Heart left ventricle (tissue), 16 donors: ENCODE data around the gene DNAL1. TPM values are rescaled to one million over a fixed set of nuclear protein-coding genes. Genes with fewer than 3 reads are reported as not detected.
"Not testable (repeated sequence)": the region's sequence is repeated elsewhere in the genome, so short reads cannot be mapped to it uniquely, and the experiment has no call there.

Experiments
- ATAC-seq, 4 donors: fragments of 200-7000 bp; cut with Tn5 transposase; one replicate each; pipeline ENCODE4 v1.9.1; 2020 to 2022; ENCODE audit warnings: moderate library complexity in 4 of 4, mild to moderate bottlenecking in 3 of 4, moderate number of reproducible peaks in 1 of 4
- DNase-seq, 5 donors: peaks; one replicate each; pipeline ENCODE4 v3.0.0-alpha.2; 2020
- H3K27ac ChIP-seq, 12 donors: fragments of 200-600 bp; sonication (generic) in 4 of 12; one replicate each; pipeline versions ENCODE4 v1.5.0 to v1.8.0; 2016 to 2022; ENCODE audit warnings: mild to moderate bottlenecking in 2 of 12
- H3K27me3 ChIP-seq, 9 donors: fragments of 200-600 bp; sonication (generic) in 2 of 9; one replicate each; pipeline versions ENCODE4 v1.5.1 to v1.8.0; 2016 to 2022; ENCODE audit warnings: mild to moderate bottlenecking in 3 of 9
- H3K36me3 ChIP-seq, 9 donors: fragments of 200-600 bp; sonication (generic) in 2 of 9; one replicate each; pipeline versions ENCODE4 v1.5.0 to v1.8.0; 2018 to 2022; ENCODE audit warnings: mild to moderate bottlenecking in 2 of 9
- H3K4me1 ChIP-seq, 12 donors: fragments of 200-600 bp; sonication (generic) in 4 of 12; one replicate each; pipeline versions ENCODE4 v1.5.0 to v1.8.0; 2016 to 2022; ENCODE audit warnings: mild to moderate bottlenecking in 3 of 12
- H3K4me3 ChIP-seq, 12 donors: fragments of 200-600 bp; sonication (generic) in 4 of 12; one replicate each; pipeline versions ENCODE4 v1.5.0 to v1.8.0; 2017 to 2022; ENCODE audit warnings: mild to moderate bottlenecking in 9 of 12, moderate library complexity in 4 of 12
- H3K9me3 ChIP-seq, 12 donors: fragments of 200-600 bp; sonication (generic) in 4 of 12; one replicate each; pipeline versions ENCODE4 v1.5.0 to v1.8.0; 2016 to 2022; ENCODE audit warnings: mild to moderate bottlenecking in 1 of 12
- POLR2A ChIP-seq, 2 donors: fragments of 450-650 bp; IDR thresholded peaks; one replicate each; pipeline ENCODE4 v1.6.1; 2017; ENCODE audit warnings: antibody characterized with exemption in 2 of 2, mild to moderate bottlenecking in 2 of 2, moderate library complexity in 2 of 2
- WGBS, 4 donors: extraction: QIAGEN DNeasy Blood & Tissue Kit in 2 of 4; methylation state at CpG; one replicate each; pipeline versions ENCODE4 v1.1.5 to v1.1.7; 2013 to 2018; 5-methylcytosine and 5-hydroxymethylcytosine counted together
- intact Hi-C, 10 donors: fragments of 100-400 bp; cut with DNase I; formaldehyde crosslinking; loops; one replicate each; pipeline versions ENCODE4 v1.11.1 to v1.14.2; 2022
- polyA plus RNA-seq, 2 donors: library from polyadenylated mRNA; stranded (reverse); fragments of 200-250 nt; gene quantifications; one replicate each; pipeline ENCODE4 v1.2.3, GENCODE V29; 2013
- total RNA-seq, 9 donors: library from RNA; depleted of rRNA in 2 of 9; stranded (reverse); fragments of >200 nt in 2 of 9; fragmentation: NEBNext Ultra II Directional in 3 of 9; extraction: Animal tissue kit (Norgen Biotek cat#: 25700) in 3 of 9; gene quantifications; one replicate each; pipeline versions ENCODE4 v1.1.0 to v1.2.4, GENCODE V29; 2016 to 2023
- TF ChIP-seq, protein P1 (sequence below), 12 donors: fragments of 200-600 bp; sonication (generic) in 4 of 12; IDR thresholded peaks; one replicate each; pipeline versions ENCODE4 v1.5.0 to v1.8.0; 2018 to 2022; ENCODE audit warnings: antibody characterized with exemption in 12 of 12, mild to moderate bottlenecking in 5 of 12
- donor health status: ischemic (EF 13 %, LVEDD 7.1; RV severe dilation, severe dysfunction).
- donor health status: healthy with polysubstance abuse.
- donor health status: DM: no; HTN: yes; CAD: no.
- donor health status: DM: no; HTN: no; CAD: no.
- donor health status: ischemic (EF 25% LVEDD 6.9; RV normal size, moderate dysfunction).
- donor health status: ischemic (EF 25% LVEDD 5.7; RV mildly dilated, moderate dysfunction).
- donor health status: healthy.
- donor health status: DM: yes; HTN: yes; CAD: no.
- donor health status: ischemic (EF 35%, LVEDD 5.7; RV mildly dilated, moderate dysfunction).
- donor health status: nonischemic (EF 11% LVEDD 7.7; RV severe dilation, severe dysfunction).
- donor health status: DM: yes; HTN: yes; CAD: no.
- donor health status: PGD.
- donor health status: ischemic (EF 29% LVEDD 5.4; RV normal size, mild dysfunction).
- donor health status: nonischemic (EF 23%, LVEDD 6.1; RV moderate dilation, normal function).

Gene DNAL1
- total and polyA plus RNA-seq, 11 donors, result 5.2 to 24.5 (median 13.3) TPM

DNA sequence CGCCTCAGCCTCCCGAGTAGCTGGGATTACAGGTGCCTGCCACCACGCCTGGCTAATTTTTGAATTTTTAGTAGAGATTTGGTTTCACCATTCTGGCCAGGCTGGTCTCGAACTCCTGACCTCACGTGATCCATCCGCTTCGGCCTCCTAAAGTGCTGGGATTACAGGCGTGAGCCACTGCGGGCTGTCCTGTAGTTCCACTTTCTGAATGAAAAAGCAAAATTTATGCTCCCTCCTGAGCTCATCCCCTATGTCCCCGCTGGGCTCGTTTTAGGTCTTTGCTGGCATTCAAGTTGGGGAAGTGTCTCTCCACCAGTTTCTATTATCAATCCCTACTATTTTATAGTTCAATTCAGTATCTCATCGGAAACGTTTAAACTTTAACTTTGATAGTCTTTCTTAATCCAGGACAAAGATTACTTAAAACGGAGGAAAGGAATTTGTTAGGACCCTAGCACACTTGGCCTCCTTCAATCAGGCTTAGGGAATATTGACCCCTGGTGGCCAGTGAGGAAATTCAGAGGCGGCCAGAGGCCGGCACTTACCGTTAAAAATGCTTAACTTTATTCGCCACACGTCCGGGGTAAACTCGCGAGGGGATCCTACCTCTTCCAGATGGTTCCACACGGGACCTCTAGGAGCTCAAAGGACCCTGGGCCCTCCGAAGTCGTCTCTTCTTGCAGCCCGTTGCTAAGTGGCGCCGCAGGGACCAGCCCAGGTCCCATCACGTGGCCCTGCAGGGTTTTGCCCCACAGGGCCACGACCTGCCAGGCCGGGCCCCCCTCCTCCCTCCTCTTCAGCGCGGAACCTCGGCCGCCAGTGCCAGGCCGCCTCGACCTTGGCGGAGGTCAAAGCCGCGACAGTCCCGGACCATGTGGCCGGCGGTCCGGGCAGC is 11.4 kb upstream of the DNAL1 start:
- TF ChIP-seq POLR2A (IDR thresholded peaks at IDR 0.05), result no peak
- TF ChIP-seq, protein P1, sequence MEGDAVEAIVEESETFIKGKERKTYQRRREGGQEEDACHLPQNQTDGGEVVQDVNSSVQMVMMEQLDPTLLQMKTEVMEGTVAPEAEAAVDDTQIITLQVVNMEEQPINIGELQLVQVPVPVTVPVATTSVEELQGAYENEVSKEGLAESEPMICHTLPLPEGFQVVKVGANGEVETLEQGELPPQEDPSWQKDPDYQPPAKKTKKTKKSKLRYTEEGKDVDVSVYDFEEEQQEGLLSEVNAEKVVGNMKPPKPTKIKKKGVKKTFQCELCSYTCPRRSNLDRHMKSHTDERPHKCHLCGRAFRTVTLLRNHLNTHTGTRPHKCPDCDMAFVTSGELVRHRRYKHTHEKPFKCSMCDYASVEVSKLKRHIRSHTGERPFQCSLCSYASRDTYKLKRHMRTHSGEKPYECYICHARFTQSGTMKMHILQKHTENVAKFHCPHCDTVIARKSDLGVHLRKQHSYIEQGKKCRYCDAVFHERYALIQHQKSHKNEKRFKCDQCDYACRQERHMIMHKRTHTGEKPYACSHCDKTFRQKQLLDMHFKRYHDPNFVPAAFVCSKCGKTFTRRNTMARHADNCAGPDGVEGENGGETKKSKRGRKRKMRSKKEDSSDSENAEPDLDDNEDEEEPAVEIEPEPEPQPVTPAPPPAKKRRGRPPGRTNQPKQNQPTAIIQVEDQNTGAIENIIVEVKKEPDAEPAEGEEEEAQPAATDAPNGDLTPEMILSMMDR (IDR thresholded peaks at IDR 0.05), result peak; percentile 75 to 94 (median 88)
- H3K4me3 ChIP-seq, result peak overlapping the region; percentile 43 to 71 (median 62)
- H3K9me3 ChIP-seq, result no peaks in the 10 kb centered on the region
- ATAC-seq (peak; percentile 78 to 92 (median 90)), DNase-seq (peak in 4 of 5 donors; percentile 47 to 74 (median 56))
- peak overlapping the region in 11 of 12 donors; percentile 18 to 81 (median 70) for H3K27ac ChIP-seq
- 17 to 30% (median 20%) methylated on average over 28 to 44 of the region's 44 CpGs for WGBS, 4 donors
- H3K36me3 ChIP-seq, result no peaks in the 10 kb centered on the region
- peaks cover 0 to 8% (median 0%) of the 10 kb centered on the region in 9 donors for H3K27me3 ChIP-seq
- peaks cover 0 to 19% (median 5%) of the 10 kb centered on the region in 12 donors for H3K4me1 ChIP-seq
- intact Hi-C loops, result loop anchor here (1.0 to 5.0 kb wide), 4 partner anchors 125 to 141 kb away; partner anchors contain the start of gene RIOX1 (in 1 of the 10)

GRCh38 chr14:73634011-73634833 is 10.6 kb upstream of the DNAL1 start:
- H3K4me3 ChIP-seq, result peak overlapping the region; percentile 43 to 71 (median 62)
- peak; percentile 19 to 78 (median 40) for DNase-seq
- WGBS, 4 donors, result 12 to 23% (median 14%) methylated on average over 34 to 53 of the region's 53 CpGs
- peak; percentile 57 to 83 (median 80) for ATAC-seq
- intact Hi-C loops, result loop anchor here in 5 of 10 donors (5.0 kb wide), 2 partner anchors 127 to 142 kb away; partner anchors contain the start of gene RIOX1 (in 1 of the 5)
- H3K27ac ChIP-seq, result peak overlapping the region in 11 of 12 donors; percentile 18 to 81 (median 70)
- no peaks in the 10 kb centered on the region for H3K9me3 ChIP-seq
- H3K4me1 ChIP-seq, result peaks cover 0 to 19% (median 5%) of the 10 kb centered on the region in 12 donors
- H3K27me3 ChIP-seq, result peaks cover 0 to 8% (median 0%) of the 10 kb centered on the region in 9 donors
- H3K36me3 ChIP-seq, result no peaks in the 10 kb centered on the region
- TF ChIP-seq, protein P1 (IDR thresholded peaks at IDR 0.05), result peak in 7 of 12 donors; percentile 20 to 52 (median 30)
- no peak for TF ChIP-seq POLR2A (IDR thresholded peaks at IDR 0.05)

DNA sequence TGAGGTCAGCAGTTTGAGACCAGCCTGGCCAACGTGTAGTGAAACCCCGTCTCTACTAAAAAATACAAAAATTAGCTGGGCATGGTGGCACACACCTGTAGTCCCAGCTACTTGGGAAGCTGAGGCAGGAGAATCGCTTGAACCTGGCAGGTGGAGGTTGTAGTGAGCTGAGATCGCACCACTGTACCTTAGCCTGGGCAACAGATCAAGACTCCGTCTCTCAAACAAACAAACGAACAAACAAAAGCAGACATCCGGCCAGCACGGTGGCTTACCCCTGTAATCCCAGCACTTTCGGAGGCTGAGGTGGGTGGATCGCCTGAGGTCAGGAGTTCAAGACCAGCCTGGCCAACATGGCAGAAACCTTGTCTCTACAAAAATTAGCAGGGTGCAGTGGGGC is 8.4 kb upstream of the DNAL1 start:
- ATAC-seq, intact Hi-C loops, H3K4me3 ChIP-seq, H3K27ac ChIP-seq, H3K27me3 ChIP-seq, H3K36me3 ChIP-seq, DNase-seq, H3K9me3 ChIP-seq: not testable (repeated sequence)
- peaks cover 0 to 19% (median 5%) of the 10 kb centered on the region in 12 donors for H3K4me1 ChIP-seq
- 81 to 90% (median 83%) methylated on average over 10 of the region's 10 CpGs for WGBS, 4 donors

DNA sequence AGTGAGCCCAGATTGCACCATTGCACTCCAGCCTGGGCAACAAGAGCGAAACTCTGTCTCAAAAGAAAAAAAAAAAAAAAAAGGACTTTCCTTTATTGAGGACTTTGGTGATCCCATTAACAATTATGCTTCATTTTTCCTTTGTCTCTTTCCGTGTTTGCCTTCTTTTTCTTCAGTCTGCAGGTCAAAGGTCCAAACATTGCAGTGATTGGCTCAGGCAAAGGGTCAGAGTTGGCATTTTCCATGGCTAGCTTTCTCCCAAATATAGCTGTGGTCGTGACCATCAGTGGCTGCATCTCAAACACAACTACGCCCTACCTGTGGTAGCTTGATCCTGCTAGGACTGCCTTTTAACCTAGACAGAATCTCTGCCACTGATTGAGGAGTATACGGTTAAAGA is 7.0 kb upstream of the DNAL1 start:
- H3K27me3 ChIP-seq, result peaks cover 0 to 8% (median 0%) of the 10 kb centered on the region in 9 donors
- TF ChIP-seq, protein P1 (IDR thresholded peaks at IDR 0.05), result no peak
- TF ChIP-seq POLR2A (IDR thresholded peaks at IDR 0.05), result no peak
- 79 to 87% (median 83%) methylated on average over 5 of the region's 5 CpGs for WGBS, 4 donors
- intact Hi-C loops, result no loop called here
- no peaks in the 10 kb centered on the region for H3K36me3 ChIP-seq
- DNase-seq, result no peak
- no peak overlapping the region for H3K4me3 ChIP-seq
- H3K4me1 ChIP-seq, result peaks cover 0 to 18% (median 5%) of the 10 kb centered on the region in 12 donors
- no peak for ATAC-seq
- H3K27ac ChIP-seq, result no peak overlapping the region
- H3K9me3 ChIP-seq, result no peaks in the 10 kb centered on the region
